Choroid plexus epithelial cell (primary cell): ENCODE measurements around the gene MACF1.
"Not testable (repeated sequence)": the region's sequence is repeated elsewhere in the genome, so short reads cannot be mapped to it uniquely, and the experiment has no call there.

Experiments used
- DNase-seq: peaks from one replicate; pipeline ENCODE4 v3.0.0-alpha.2; 2010; ENCODE audit warnings: low read depth
- H3K4me3 ChIP-seq: 2 replicates; pipeline ENCODE4 v1.5.1; 2011; ENCODE audit warnings: low read depth, mild to moderate bottlenecking, control low read depth, low read length, moderate library complexity
- TF ChIP-seq, protein P1 (sequence below): conservative IDR thresholded peaks from 2 replicates; pipeline ENCODE4 v1.5.1; 2011; ENCODE audit warnings: low read depth, mild to moderate bottlenecking, control low read depth, inconsistent platforms, low read length, moderate library complexity

The MACF1 gene

DNA sequence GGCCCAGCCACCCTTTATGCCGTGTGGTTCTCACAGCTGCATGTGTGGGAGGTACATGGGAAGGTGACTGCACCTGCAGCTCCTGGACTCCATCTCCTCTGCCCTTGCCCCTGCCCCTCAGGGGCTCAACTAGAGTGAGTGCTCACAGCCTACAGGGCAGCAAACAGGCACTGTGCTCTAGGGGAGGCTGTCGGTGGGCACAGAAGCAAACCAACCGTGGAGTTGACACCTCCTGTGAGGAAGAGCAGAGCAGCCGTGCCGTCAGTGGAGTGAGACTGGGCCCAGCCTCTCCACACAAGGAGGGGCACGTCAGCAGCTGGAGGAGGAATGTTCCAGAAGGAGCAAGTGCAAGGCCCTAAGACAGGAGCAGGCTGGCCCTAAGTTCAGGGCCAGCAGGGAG lies 319.7 kb downstream of the MACF1 start:
- no peak overlapping the region for H3K4me3 ChIP-seq
- no peak for DNase-seq
- TF ChIP-seq, protein P1, sequence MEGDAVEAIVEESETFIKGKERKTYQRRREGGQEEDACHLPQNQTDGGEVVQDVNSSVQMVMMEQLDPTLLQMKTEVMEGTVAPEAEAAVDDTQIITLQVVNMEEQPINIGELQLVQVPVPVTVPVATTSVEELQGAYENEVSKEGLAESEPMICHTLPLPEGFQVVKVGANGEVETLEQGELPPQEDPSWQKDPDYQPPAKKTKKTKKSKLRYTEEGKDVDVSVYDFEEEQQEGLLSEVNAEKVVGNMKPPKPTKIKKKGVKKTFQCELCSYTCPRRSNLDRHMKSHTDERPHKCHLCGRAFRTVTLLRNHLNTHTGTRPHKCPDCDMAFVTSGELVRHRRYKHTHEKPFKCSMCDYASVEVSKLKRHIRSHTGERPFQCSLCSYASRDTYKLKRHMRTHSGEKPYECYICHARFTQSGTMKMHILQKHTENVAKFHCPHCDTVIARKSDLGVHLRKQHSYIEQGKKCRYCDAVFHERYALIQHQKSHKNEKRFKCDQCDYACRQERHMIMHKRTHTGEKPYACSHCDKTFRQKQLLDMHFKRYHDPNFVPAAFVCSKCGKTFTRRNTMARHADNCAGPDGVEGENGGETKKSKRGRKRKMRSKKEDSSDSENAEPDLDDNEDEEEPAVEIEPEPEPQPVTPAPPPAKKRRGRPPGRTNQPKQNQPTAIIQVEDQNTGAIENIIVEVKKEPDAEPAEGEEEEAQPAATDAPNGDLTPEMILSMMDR = no peak

DNA sequence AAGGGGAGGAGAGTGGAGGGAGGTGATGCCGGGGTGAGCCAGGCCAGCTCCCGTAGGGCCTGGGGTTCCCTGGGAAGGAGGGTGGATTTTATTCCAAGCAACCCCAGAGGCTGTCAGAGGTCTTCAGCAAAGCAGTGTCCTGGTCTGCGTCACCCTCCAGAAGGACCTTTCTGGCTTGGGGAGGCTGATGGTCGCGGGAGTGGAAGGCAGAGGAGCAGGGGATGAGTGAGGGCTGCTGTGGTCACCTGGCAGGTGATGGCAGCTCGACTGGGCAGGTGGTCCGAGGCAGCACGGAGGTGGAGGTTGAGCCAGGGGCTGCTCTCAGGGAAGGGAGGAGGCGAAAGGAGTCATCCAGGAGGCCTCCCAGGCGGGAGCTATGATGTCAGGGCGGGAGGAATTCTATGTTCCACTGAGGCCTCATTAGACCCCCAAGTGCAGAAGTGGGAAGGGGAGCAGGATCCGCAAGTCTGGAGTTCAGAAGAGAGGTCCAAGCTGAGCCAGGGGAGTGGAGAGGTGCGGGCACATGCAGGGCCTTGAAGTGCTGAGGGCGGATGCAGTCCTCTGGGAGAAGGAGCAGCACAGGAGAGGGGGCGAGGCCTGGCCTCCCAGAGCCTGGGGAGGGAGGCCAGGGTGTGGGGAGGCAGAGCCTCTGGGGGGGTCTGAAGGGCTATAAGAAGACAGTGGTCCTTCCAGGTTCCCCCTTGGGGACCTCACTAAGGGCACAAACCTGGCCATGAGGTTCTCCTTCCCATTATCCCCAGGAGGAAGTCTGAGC lies 320.3 kb downstream of the MACF1 start:
- no peak for DNase-seq
- TF ChIP-seq, protein P1 = no peak
- no peak overlapping the region for H3K4me3 ChIP-seq

DNA sequence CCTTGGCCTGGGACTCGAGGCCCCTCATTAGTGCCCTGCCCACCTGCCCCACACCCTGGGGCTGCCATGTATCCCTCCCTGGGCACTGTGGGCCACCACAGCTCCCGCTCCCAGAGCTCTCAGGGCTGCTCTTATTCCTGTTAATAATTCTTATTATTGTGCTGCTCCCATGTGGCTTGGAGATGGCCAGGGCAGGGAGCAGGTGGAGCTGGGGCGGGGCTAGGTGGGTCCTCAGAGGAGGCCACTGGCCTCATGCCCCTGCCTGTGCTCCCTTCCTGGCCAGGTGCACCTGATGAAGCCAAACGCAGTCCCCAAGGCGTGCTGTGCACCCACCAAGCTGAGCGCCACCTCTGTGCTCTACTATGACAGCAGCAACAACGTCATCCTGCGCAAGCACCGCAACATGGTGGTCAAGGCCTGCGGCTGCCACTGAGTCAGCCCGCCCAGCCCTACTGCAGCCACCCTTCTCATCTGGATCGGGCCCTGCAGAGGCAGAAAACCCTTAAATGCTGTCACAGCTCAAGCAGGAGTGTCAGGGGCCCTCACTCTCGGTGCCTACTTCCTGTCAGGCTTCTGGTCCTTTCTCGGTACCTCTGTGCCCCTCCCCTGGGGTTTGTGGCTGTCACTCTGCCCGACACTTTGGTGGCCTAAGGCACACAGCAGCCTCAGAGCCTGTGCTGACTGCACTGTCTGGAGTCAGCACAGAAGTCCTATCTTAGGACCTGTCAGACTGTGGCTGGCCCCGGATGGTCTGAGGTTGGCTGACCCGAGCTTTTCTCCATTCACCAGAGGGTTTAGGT lies 321.1 kb downstream of the MACF1 start:
- DNase-seq = no peak
- no peak overlapping the region for H3K4me3 ChIP-seq
- TF ChIP-seq, protein P1 = no peak

DNA sequence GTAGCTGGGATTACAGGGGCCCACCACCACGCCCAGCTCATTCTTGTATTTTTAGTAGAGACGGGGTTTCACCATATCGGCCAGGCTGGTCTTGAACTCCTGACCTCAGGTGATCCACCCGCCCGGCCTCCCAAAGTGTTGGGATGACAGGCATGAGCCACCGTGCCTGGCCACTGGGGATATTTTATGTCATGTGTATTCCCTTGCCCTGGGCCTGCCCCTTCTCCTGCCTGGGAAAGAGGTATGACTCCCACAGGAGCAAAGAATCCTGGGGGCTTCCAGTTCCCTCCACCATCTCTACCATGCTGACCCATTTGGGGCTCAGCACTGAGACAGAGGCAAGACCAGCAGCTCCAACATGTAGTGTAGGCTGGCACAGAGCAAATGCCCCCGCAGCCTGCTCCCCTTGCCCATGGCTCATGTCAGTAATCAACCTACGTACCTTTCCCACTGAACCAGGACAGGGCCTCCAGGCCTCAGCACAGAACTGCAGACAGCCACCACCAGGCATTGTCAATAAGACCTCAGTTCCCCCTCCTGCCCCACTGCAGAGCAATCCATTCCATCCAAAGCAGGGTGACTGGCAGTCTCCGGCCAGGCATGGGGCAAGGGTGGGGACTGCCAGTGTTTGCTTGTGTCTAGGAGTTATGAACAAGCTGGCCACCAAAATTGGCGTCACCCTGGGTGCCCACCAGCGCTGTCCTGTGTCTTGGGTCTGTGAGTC lies 322.1 kb downstream of the MACF1 start:
- DNase-seq = no peak
- TF ChIP-seq, protein P1 = no peak
- no peak overlapping the region for H3K4me3 ChIP-seq

DNA sequence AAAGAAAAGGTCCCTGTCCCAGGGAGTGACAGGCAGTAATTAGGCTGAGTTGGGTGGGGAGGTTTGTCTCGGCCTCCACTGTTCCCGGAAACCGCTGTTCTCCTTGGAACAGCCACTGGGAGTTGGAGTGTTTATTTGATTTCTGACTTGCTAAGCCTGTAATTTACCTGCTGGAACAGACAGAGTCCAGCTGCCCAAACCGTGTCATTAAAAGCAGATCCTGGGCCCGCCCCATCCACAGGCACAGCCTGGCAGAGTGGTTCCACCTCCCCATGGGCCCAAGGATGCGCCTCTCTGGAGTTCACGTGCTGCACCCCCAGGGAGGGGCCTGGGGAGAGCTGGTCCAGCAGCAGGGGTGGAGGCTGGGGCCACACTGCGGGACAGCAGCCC lies 322.7 kb downstream of the MACF1 start:
- not testable (repeated sequence) for H3K4me3 ChIP-seq, DNase-seq

DNA sequence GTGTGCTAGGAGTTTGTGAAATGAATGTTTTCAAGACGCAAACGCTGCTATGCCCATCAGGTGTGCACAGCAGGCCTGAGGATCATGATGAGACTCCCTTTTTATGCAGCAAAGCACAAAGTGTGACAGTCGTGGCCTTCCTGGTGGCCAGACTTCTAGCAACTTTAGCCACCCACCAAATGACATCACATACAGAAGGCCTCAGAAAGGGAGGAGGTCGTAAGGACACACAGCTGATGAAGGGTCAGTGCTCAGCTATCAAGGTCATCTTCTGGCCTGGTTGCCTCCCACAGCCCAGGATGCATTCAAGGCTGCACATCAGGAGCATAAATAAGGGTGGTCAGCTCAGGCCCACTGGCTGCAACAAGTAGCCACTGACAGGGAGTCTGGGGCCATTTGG lies 323.6 kb downstream of the MACF1 start:
- H3K4me3 ChIP-seq = no peak overlapping the region
- no peak for DNase-seq
- TF ChIP-seq, protein P1 = no peak

DNA sequence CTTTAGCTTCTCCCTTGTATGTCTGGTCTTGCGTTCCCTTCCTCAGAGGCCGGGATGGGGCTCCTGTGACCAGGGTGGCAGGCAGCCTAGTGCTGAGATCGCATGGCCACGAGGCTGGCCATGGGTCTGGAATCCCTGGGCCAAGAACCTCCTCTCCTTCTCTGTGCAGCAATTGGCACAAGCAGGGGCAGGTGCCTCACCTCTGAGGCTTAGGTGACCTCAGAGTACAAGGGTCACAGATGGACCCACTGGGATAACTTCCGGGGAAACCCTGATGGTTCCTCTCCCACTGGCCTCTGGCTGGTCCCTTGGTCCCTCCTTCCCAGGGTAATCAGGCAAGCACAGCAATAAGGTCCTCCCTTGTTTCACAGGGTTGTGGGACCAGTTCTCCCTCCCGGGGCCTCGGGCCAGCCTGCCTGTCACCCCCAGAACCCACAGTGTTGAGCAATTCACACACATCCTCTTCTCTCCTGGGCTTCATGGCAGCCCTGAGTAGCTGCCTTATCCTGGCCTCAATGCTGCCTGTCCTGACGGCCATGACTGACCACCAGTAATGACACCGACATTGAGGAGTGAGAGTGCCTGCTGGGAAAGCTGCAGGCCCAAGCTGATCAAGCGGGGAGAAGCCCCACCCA lies 325.5 kb downstream of the MACF1 start:
- DNase-seq = no peak
- no peak overlapping the region for H3K4me3 ChIP-seq
- TF ChIP-seq, protein P1 = no peak
